ENCODE data around the gene NSUN2.

GRCh38 chr5:6636293-6636692 lies 3.4 kb upstream of the NSUN2 start:
- TF ChIP-seq CEBPB (IDR thresholded peaks at IDR 0.05; ENCODE audit: low read depth, low read length) (no peak), MXI1 (IDR thresholded peaks at IDR 0.05; ENCODE audit: borderline replicate concordance, low read depth, low read length) (no peak), CTCF (conservative IDR thresholded peaks at IDR 0.05; ENCODE audit: low read depth, low read length) (no peak), ELK1 (IDR thresholded peaks at IDR 0.05; ENCODE audit: borderline replicate concordance, low read depth, low read length) (no peak), RAD21 (IDR thresholded peaks at IDR 0.05; ENCODE audit: low read length) (no peak), RFX5 (IDR thresholded peaks at IDR 0.05; ENCODE audit: low read depth, low read length) (no peak), POLR2A (IDR thresholded peaks at IDR 0.05; ENCODE audit: low read depth, low read length) (no peak)
